Measurements from ENCODE around the gene ICAM3. TPM values are rescaled to one million over a fixed set of nuclear protein-coding genes. Genes with fewer than 3 reads are reported as not detected.

ICAM3 gene
- total and polyA plus RNA-seq, 4 donors = 8.1 to 56.1 (median 18.8) TPM

DNA sequence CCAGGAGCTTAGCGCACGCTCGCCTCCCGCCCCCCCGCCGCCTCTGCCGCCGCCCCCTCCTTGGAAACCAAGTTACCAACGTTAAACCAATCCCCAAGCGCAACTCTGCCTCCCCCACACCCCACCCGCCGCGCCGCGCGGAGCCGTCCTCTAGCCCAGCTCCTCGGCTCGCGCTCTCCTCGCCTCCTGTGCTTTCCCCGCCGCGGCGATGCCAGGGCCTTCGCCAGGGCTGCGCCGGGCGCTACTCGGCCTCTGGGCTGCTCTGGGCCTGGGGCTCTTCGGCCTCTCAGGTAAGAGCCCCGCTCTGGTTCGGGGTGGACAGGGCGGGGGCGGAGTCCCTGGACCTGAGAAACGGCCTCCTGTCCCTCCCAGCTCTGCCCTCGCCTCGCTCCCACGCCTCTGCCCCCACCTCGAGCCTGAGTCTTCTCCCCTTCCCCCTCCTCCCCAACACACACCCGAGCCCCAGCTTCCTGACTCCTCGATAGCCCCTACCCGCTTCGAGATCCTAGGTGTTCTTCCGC is 49.5 kb downstream of the ICAM3 start, which contains the start of gene ICAM5:
Gene ICAM5, plus strand, starts transcription at position 117 of the 521 bp plus-strand sequence. Its CDS starts 92 bp downstream, at position 209.
- H3K27ac ChIP-seq (ENCODE audit: low read depth in 1 of 2, low read length in 1 of 2) = peak within 1 kb of the TSS in 1 of 2 donors; percentile 46
- H3K36me3 ChIP-seq (ENCODE audit: control insufficient read depth in 4 of 4, insufficient read depth in 4 of 4, low read length in 4 of 4) = peaks cover 0 to 12% (median 3%) of the 10 kb centered on the region in 4 donors
- 0 to 2% methylated on average over 23 to 44 of the region's 45 CpGs for WGBS, 2 donors
- TF ChIP-seq, protein P1, sequence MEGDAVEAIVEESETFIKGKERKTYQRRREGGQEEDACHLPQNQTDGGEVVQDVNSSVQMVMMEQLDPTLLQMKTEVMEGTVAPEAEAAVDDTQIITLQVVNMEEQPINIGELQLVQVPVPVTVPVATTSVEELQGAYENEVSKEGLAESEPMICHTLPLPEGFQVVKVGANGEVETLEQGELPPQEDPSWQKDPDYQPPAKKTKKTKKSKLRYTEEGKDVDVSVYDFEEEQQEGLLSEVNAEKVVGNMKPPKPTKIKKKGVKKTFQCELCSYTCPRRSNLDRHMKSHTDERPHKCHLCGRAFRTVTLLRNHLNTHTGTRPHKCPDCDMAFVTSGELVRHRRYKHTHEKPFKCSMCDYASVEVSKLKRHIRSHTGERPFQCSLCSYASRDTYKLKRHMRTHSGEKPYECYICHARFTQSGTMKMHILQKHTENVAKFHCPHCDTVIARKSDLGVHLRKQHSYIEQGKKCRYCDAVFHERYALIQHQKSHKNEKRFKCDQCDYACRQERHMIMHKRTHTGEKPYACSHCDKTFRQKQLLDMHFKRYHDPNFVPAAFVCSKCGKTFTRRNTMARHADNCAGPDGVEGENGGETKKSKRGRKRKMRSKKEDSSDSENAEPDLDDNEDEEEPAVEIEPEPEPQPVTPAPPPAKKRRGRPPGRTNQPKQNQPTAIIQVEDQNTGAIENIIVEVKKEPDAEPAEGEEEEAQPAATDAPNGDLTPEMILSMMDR (IDR thresholded peaks at IDR 0.05; ENCODE audit: control extremely low read depth, extremely low read depth) = no peak
- no peak within 1 kb of the TSS for H3K4me3 ChIP-seq
- ATAC-seq (ENCODE audit: insufficient read depth, low FRiP score) (no peak), DNase-seq (peak in 1 of 3 donors; percentile 25)
- H3K9ac ChIP-seq (ENCODE audit: insufficient read depth in 1 of 2, low read length in 2 of 2) = no peak within 1 kb of the TSS
- peaks cover 0 to 47% (median 18%) of the 10 kb centered on the region in 3 donors for H3K27me3 ChIP-seq (ENCODE audit: control insufficient read depth in 3 of 3, insufficient read depth in 3 of 3, low read length in 2 of 3)
- H3K4me1 ChIP-seq (ENCODE audit: control insufficient read depth in 5 of 5, insufficient read depth in 5 of 5, low read length in 5 of 5) = peaks cover 0 to 70% (median 42%) of the 10 kb centered on the region in 5 donors
- peaks cover 0 to 7% (median 0%) of the 10 kb centered on the region in 4 donors for H3K9me3 ChIP-seq (ENCODE audit: control insufficient read depth in 4 of 4, insufficient read depth in 3 of 4, low read length in 3 of 4)

GRCh38 chr19:10289167-10289835 is 50.1 kb downstream of the ICAM3 start:
- TF ChIP-seq, protein P1 (IDR thresholded peaks at IDR 0.05; ENCODE audit: control extremely low read depth, extremely low read depth) = no peak
- WGBS, 2 donors = 0 to 1% methylated on average over 45 to 50 of the region's 50 CpGs
- DNase-seq = peak; percentile 65 to 71 (median 70)
- peaks cover 0 to 5% (median 0%) of the 10 kb centered on the region in 4 donors for H3K9me3 ChIP-seq (ENCODE audit: control insufficient read depth in 4 of 4, insufficient read depth in 3 of 4, low read length in 3 of 4)
- peaks cover 0 to 18% (median 3%) of the 10 kb centered on the region in 4 donors for H3K36me3 ChIP-seq (ENCODE audit: control insufficient read depth in 4 of 4, insufficient read depth in 4 of 4, low read length in 4 of 4)
- H3K27me3 ChIP-seq (ENCODE audit: control insufficient read depth in 3 of 3, insufficient read depth in 3 of 3, low read length in 2 of 3) = peaks cover 0 to 41% (median 18%) of the 10 kb centered on the region in 3 donors
- H3K9ac ChIP-seq (ENCODE audit: insufficient read depth in 1 of 2, low read length in 2 of 2) = no peak overlapping the region
- peak overlapping the region in 1 of 2 donors; percentile 9 for H3K27ac ChIP-seq (ENCODE audit: low read depth in 1 of 2, low read length in 1 of 2)
- peaks cover 0 to 70% (median 42%) of the 10 kb centered on the region in 5 donors for H3K4me1 ChIP-seq (ENCODE audit: control insufficient read depth in 5 of 5, insufficient read depth in 5 of 5, low read length in 5 of 5)
- no peak overlapping the region for H3K4me3 ChIP-seq
- peak; percentile 4 for ATAC-seq (ENCODE audit: insufficient read depth, low FRiP score)

DNA sequence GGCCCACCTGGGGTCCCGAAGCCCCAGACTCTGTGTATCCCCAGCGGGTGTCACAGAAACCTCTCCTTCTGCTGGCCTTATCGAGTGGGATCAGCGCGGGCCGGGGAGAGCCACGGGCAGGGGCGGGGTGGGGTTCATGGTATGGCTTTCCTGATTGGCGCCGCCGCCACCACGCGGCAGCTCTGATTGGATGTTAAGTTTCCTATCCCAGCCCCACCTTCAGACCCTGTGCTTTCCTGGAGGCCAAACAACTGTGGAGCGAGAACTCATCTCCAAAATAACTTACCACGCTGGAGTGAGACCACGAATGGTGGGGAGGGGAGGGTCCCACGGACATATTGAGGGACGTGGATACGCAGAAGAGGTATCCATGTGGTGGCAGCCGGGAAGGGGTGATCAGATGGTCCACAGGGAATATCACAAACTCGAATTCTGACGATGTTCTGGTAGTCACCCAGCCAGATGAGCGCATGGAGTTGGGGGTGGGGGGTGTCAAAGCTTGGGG is 50.7 kb downstream of the ICAM3 start:
- H3K4me1 ChIP-seq (ENCODE audit: control insufficient read depth in 5 of 5, insufficient read depth in 5 of 5, low read length in 5 of 5) = peaks cover 0 to 70% (median 46%) of the 10 kb centered on the region in 5 donors
- peaks cover 0 to 36% (median 18%) of the 10 kb centered on the region in 3 donors for H3K27me3 ChIP-seq (ENCODE audit: control insufficient read depth in 3 of 3, insufficient read depth in 3 of 3, low read length in 2 of 3)
- 6% methylated on average over 23 of the region's 23 CpGs for WGBS, 2 donors
- peak; percentile 74 to 77 (median 76) for DNase-seq
- H3K36me3 ChIP-seq (ENCODE audit: control insufficient read depth in 4 of 4, insufficient read depth in 4 of 4, low read length in 4 of 4) = peaks cover 0 to 24% (median 3%) of the 10 kb centered on the region in 4 donors
- no peak overlapping the region for H3K9ac ChIP-seq (ENCODE audit: insufficient read depth in 1 of 2, low read length in 2 of 2)
- peak overlapping the region in 1 of 2 donors; percentile 9 for H3K27ac ChIP-seq (ENCODE audit: low read depth in 1 of 2, low read length in 1 of 2)
- ATAC-seq (ENCODE audit: insufficient read depth, low FRiP score) = peak; percentile 14
- H3K9me3 ChIP-seq (ENCODE audit: control insufficient read depth in 4 of 4, insufficient read depth in 3 of 4, low read length in 3 of 4) = peaks cover 0 to 2% (median 0%) of the 10 kb centered on the region in 4 donors
- TF ChIP-seq, protein P1 (IDR thresholded peaks at IDR 0.05; ENCODE audit: control extremely low read depth, extremely low read depth) = no peak
- no peak overlapping the region for H3K4me3 ChIP-seq

Data from lung (tissue), 12 donors.